PC-9 (cell line): ENCODE data around the gene RTN4RL1. TPM values are rescaled to one million over a fixed set of nuclear protein-coding genes. Genes with fewer than 3 reads are reported as not detected.

Experiments used
- BruUV-seq: library from RNA; stranded (reverse); fragments of 400-500 nt; replicated peaks from 2 replicates; lab custom pipeline; 2021; lab: Mats Ljungman, UMichigan
- CTCF ChIA-PET: fragments of 300-600 bp; sonication (Branson Sonifier 250); formaldehyde crosslinking; loops from one replicate; lab custom pipeline; 2022; ENCODE audit warnings: antibody characterized with exemption; lab: Charles Lee
- POLR2A ChIA-PET: fragments of 300-600 bp; sonication (Branson Sonifier 250); formaldehyde crosslinking; loops from one replicate; lab custom pipeline; 2022; ENCODE audit warnings: antibody characterized with exemption; ENCODE audit not compliant: unreplicated experiment; lab: Charles Lee
- DNase-seq, 2 experiments: peaks; one replicate each; pipeline versions ENCODE4 v3.0.0 to v3.0.0-alpha.2; 2015 to 2022; ENCODE audit warnings: mixed read lengths in 1 of 2
- H2AFZ ChIP-seq: fragments of 200-600 bp; sonication (generic); 2 replicates; pipeline ENCODE4 v1.8.1; 2017; ENCODE audit warnings: antibody characterized with exemption
- H3F3A ChIP-seq: fragments of 200-600 bp; sonication (generic); 2 replicates; pipeline ENCODE4 v1.8.1; 2017; ENCODE audit warnings: antibody characterized with exemption, mild to moderate bottlenecking, low read depth; ENCODE audit not compliant: insufficient read depth
- H3K27ac ChIP-seq: fragments of 200-600 bp; sonication (generic); 2 replicates; pipeline ENCODE4 v1.6.1; 2016; ENCODE audit warnings: mixed run types
- H3K27me3 ChIP-seq: fragments of 200-600 bp; sonication (generic); 2 replicates; pipeline ENCODE4 v1.6.1; 2016; ENCODE audit warnings: low read depth, mixed run types; ENCODE audit not compliant: insufficient read depth
- H3K36me3 ChIP-seq: fragments of 200-600 bp; sonication (generic); 2 replicates; pipeline ENCODE4 v1.6.1; 2016; ENCODE audit warnings: low read depth, mixed run types
- H3K4me1 ChIP-seq: fragments of 200-600 bp; sonication (generic); replicated peaks from 2 replicates; pipeline ENCODE4 v1.6.1; 2016; ENCODE audit warnings: mixed run types; ENCODE audit not compliant: insufficient read depth
- H3K4me2 ChIP-seq: fragments of 200-600 bp; sonication (generic); 2 replicates; pipeline ENCODE4 v1.6.1; 2017; ENCODE audit warnings: mixed run types
- H3K4me3 ChIP-seq: fragments of 200-600 bp; sonication (generic); 2 replicates; pipeline ENCODE4 v1.6.1; 2016; ENCODE audit warnings: mixed run types
- H3K79me2 ChIP-seq: fragments of 200-600 bp; sonication (generic); 2 replicates; pipeline ENCODE4 v1.6.1; 2017; ENCODE audit warnings: low read depth, mixed run types
- H3K9me2 ChIP-seq: fragments of 200-600 bp; sonication (generic); 2 replicates; pipeline ENCODE4 v1.8.1; 2017; ENCODE audit warnings: mild to moderate bottlenecking; ENCODE audit not compliant: insufficient read depth
- H3K9me3 ChIP-seq: fragments of 200-600 bp; sonication (generic); 2 replicates; pipeline ENCODE4 v1.8.1; 2016; ENCODE audit warnings: low read depth; ENCODE audit not compliant: insufficient read depth
- H4K20me1 ChIP-seq: fragments of 200-600 bp; sonication (generic); 2 replicates; pipeline ENCODE4 v1.8.1; 2017; ENCODE audit not compliant: insufficient read depth
- EZH2 ChIP-seq: fragments of 200-600 bp; sonication (generic); IDR thresholded peaks from 2 replicates; pipeline ENCODE4 v1.8.0; 2017; ENCODE audit warnings: antibody characterized with exemption, low read depth
- intact Hi-C: fragments of 100-400 bp; cut with micrococcal nuclease; formaldehyde crosslinking; loops from one replicate; pipeline ENCODE4 v1.10.0; 2022; ENCODE audit not compliant: unreplicated experiment
- total RNA-seq: library from RNA; stranded (reverse); gene quantifications from 2 replicates; pipeline ENCODE4 v1.2.3, GENCODE V29; 2021
- TF ChIP-seq, protein P1 (sequence below): fragments of 200-600 bp; sonication (generic); conservative IDR thresholded peaks from 2 replicates; pipeline ENCODE4 v1.6.1; 2017; ENCODE audit warnings: mixed run types, antibody characterized with exemption, mild to moderate bottlenecking, moderate library complexity

The RTN4RL1 gene
- total RNA-seq, 1 experiment from 2014 or later = 0.13 TPM

DNA sequence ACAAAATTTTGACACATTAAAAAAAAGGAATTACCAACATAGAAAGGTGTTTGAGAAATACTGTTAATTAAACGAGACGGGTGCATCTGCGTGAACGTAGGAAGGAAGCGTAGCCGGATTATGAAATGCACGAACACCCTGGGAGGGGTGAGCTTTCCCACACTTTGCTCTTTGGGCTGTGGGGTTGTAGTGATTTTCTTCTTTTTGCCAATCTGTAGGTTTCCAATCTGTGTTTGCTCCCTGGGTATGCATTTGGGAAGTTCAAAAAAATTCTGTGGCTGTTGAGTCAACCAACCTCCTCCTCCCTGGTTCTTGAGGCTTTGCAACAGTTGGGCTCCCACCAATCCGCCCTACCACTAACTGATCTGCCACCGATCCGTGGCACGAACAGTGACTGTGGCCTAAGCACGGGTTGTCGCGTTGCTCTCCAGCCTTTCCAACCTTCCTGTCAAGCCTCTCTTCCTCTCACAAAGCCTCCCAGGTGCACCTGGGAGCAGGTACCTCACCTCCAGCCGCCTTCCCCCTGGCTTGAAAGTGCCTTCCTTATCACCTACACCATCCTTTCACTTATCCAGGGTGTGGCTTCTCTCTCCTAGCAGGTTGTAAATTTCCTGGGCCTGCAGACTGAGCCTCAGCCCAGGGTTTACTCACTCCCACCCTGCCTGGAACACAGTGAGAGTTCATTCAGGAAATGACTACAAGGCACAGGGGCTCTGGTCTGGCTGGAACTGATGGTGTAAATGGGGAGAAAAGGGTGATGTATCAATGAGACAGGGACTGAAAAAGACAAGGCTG, 16.6 kb downstream of the RTN4RL1 start:
- CTCF ChIA-PET = interaction anchor here (0.7 kb wide), 1 partner anchor 97 kb away, joined by 8 read pairs; no protein-coding TSS in a partner anchor
- H3K9me3 ChIP-seq = no peaks in the 10 kb centered on the region

DNA sequence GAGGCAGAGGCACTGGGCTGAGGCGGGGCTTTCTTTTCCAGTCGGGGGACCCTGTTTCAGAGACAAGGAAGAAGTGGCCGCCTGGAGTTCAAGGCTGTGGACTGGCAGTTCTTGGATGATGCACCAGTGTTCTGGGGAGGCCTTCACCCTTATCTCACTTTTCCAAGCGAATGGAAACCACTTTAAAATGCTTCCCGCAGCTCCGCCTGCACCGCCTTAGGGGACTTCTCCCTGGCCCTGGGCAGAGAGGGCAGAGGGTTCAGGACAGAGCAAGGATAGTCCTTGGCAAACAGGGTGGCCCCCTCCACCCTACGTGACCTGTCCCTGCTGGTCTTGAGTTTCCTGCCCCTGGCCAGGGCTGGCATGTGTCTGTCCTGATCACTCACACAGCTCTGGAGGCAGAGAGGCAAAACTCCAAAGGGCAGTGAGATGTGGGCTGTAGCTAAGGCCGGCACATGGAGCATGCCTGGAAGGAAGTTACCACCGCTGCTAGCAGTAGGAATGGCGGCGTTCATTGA, 20.6 kb downstream of the RTN4RL1 start:
- CTCF ChIA-PET = interaction anchor here (0.9 kb wide), 1 partner anchor 96 kb away, joined by 3 read pairs; no protein-coding TSS in a partner anchor
- no peak overlapping the region for H3K4me3 ChIP-seq
- no peak overlapping the region for H2AFZ ChIP-seq
- H3K79me2 ChIP-seq = no peaks in the 10 kb centered on the region
- H3K4me1 ChIP-seq = peaks cover 21% of the 10 kb centered on the region
- no peaks in the 10 kb centered on the region for H3K9me3 ChIP-seq
- POLR2A ChIA-PET = no interaction called here
- no peak overlapping the region for H3K4me2 ChIP-seq
- no peaks in the 10 kb centered on the region for H3K36me3 ChIP-seq
- no peaks in the 10 kb centered on the region for H4K20me1 ChIP-seq
- H3F3A ChIP-seq = peaks cover 34% of the 10 kb centered on the region; the same call in 1 of the 2 replicates
- BruUV-seq = no TSS peak
- TF ChIP-seq, protein P1, sequence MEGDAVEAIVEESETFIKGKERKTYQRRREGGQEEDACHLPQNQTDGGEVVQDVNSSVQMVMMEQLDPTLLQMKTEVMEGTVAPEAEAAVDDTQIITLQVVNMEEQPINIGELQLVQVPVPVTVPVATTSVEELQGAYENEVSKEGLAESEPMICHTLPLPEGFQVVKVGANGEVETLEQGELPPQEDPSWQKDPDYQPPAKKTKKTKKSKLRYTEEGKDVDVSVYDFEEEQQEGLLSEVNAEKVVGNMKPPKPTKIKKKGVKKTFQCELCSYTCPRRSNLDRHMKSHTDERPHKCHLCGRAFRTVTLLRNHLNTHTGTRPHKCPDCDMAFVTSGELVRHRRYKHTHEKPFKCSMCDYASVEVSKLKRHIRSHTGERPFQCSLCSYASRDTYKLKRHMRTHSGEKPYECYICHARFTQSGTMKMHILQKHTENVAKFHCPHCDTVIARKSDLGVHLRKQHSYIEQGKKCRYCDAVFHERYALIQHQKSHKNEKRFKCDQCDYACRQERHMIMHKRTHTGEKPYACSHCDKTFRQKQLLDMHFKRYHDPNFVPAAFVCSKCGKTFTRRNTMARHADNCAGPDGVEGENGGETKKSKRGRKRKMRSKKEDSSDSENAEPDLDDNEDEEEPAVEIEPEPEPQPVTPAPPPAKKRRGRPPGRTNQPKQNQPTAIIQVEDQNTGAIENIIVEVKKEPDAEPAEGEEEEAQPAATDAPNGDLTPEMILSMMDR = no peak
- TF ChIP-seq EZH2 = no peak
- intact Hi-C loops = no loop called here
- DNase-seq = no peak
- H3K9me2 ChIP-seq = no peaks in the 10 kb centered on the region
- H3K27me3 ChIP-seq = no peaks in the 10 kb centered on the region
- no peak overlapping the region for H3K27ac ChIP-seq

More for the DNA sequence above, 16.6 kb downstream of the RTN4RL1 start:
- Histone ChIP-seq H3K27ac (no peak overlapping the region), H3K79me2 (no peaks in the 10 kb centered on the region), H3K27me3 (no peaks in the 10 kb centered on the region), H4K20me1 (no peaks in the 10 kb centered on the region), H3K4me1 (peaks cover 45% of the 10 kb centered on the region), H2AFZ (no peak overlapping the region), H3K4me2 (0 out of 2 replicates have a peak overlapping the region, but pooled peaks have one; percentile 1), H3F3A (peaks cover 41% of the 10 kb centered on the region), H3K36me3 (no peaks in the 10 kb centered on the region), H3K4me3 (no peak overlapping the region), H3K9me2 (no peaks in the 10 kb centered on the region)
- POLR2A ChIA-PET = no interaction called here
- no peak for DNase-seq
- intact Hi-C loops = no loop called here
- TF ChIP-seq, protein P1 = no peak
- TF ChIP-seq EZH2 = no peak
- no TSS peak for BruUV-seq

DNA sequence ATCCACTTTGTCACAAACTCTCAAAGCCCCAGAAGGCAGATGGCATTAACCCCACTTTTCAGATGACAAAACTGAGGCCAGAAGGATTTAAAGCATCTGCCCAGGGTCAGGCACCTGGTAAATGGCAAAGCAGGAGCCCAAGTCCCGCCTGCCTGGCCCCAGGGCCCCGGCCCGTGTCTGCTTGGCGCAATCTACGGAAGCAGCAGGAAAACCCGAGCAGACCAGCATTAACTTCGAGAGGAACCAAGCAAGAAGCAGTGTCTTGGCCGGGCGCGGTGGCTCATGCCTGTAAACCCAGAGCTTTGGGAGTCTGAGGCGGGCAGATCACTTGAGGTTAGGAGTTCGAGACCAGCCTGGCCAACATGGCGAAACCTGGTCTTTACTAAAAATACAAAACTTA, 21.6 kb downstream of the RTN4RL1 start:
- no peak for DNase-seq
- no peaks in the 10 kb centered on the region for H3K36me3 ChIP-seq
- no peaks in the 10 kb centered on the region for H3K9me3 ChIP-seq
- no peak overlapping the region for H2AFZ ChIP-seq
- no peak for TF ChIP-seq EZH2
- TF ChIP-seq, protein P1 = no peak
- H3K4me3 ChIP-seq = no peak overlapping the region
- no peaks in the 10 kb centered on the region for H4K20me1 ChIP-seq
- intact Hi-C loops = no loop called here
- H3K9me2 ChIP-seq = no peaks in the 10 kb centered on the region
- H3F3A ChIP-seq = peaks cover 34% of the 10 kb centered on the region; the same call in 1 of the 2 replicates
- H3K4me1 ChIP-seq = peaks cover 18% of the 10 kb centered on the region
- ChIA-PET POLR2A (no interaction called here), CTCF (no interaction called here)
- no peak overlapping the region for H3K27ac ChIP-seq
- H3K27me3 ChIP-seq = no peaks in the 10 kb centered on the region
- no TSS peak for BruUV-seq
- H3K79me2 ChIP-seq = no peaks in the 10 kb centered on the region
- H3K4me2 ChIP-seq = no peak overlapping the region
